GM12872 (cell line): ENCODE measurements around the gene KCNIP4.

Experiments
- TF ChIP-seq, protein P1 (sequence below): IDR thresholded peaks from 3 replicates; pipeline ENCODE4 v1.5.1; 2011; ENCODE audit warnings: low read depth, mild to moderate bottlenecking, low read length, moderate library complexity; ENCODE audit not compliant: insufficient read depth

KCNIP4 gene

DNA sequence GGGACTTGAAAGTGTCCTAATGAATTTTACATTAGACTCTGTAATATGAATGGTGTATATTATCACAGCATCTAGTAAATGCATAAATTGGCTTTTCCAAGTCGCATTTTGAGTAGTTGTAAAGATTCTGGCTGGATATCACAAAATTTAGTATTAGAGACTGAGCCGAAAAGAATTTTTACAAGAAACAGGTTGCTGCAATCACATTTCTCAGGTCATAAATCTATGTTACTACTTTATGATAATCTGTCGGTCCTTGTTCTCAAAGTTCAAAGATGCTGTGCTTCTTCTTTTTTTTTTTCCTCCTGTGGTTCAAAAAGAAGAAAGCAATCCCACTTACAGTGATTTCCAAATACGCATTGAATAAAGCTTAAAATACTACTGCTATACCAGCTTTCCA, 253.4 kb downstream of the KCNIP4 start:
- TF ChIP-seq, protein P1, sequence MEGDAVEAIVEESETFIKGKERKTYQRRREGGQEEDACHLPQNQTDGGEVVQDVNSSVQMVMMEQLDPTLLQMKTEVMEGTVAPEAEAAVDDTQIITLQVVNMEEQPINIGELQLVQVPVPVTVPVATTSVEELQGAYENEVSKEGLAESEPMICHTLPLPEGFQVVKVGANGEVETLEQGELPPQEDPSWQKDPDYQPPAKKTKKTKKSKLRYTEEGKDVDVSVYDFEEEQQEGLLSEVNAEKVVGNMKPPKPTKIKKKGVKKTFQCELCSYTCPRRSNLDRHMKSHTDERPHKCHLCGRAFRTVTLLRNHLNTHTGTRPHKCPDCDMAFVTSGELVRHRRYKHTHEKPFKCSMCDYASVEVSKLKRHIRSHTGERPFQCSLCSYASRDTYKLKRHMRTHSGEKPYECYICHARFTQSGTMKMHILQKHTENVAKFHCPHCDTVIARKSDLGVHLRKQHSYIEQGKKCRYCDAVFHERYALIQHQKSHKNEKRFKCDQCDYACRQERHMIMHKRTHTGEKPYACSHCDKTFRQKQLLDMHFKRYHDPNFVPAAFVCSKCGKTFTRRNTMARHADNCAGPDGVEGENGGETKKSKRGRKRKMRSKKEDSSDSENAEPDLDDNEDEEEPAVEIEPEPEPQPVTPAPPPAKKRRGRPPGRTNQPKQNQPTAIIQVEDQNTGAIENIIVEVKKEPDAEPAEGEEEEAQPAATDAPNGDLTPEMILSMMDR, result no peak

DNA sequence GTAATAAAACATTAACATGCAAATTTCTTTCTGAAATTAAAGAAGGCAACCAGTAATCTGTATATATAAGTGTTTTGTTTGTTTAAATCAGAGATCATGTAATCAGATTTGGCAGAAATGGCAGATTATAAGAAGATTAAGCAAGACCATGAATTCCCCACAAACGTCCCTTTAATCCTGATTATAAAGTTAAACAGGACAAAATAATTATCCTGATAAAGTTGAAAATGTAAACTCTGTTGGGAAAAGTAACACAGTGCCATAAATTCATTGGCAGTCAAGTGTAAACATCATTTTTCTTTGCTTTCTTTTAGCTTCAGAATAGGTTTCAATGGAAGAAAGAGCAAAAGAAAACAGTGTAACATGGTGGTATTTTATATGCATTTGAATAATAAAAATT, 256.3 kb downstream of the KCNIP4 start:
- TF ChIP-seq, protein P1, result no peak

DNA sequence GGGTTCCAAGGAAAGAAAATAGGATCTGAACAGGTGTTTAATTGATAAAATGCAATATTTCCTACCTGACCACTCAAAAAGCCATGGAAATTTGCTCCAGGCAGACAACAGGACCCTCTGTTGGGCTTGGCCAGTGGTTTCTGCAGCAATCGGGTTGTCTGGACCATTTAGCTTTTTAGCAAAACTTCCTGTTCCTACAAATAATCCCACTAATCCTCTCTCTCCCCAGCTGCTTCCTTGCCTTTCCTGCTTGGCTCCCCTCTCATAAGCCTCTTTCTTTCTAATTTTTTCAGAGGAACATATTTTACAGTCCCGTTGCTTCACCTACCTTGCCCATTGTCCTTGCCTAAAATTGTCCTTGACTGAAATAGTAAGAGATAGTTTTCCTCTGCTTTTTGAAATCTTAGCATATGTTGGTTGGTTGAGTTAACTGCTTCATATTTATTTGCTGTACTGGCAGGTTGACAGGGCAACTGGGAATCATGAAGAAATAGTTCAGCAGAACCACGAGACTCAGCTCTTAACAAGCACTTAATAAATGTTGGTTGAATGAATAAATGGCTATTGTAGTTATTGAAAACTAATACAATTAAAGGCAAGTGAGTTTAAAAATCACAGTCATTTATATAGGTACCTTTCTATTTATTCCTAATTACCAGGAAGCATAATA, 259.8 kb downstream of the KCNIP4 start:
- TF ChIP-seq, protein P1, result no peak

DNA sequence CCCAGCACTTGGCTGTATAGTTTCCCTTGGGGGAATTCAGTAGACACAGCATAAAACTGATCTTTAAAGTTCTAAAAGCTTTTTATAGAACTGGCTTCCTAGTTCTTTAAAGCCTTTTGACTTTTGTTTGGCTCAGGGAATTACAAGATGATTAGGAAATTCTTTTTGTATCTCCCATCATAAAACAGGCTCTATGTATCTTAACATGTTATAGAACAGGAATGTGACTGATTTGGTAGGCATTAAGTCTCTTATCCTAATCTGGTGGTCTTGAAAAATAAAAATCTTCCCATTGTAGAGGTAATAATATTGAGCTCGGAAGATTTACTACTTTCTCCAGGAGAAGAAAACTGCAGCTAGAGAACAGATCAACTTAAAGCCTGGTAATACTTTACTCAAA, 262.7 kb downstream of the KCNIP4 start:
- TF ChIP-seq, protein P1, result no peak

DNA sequence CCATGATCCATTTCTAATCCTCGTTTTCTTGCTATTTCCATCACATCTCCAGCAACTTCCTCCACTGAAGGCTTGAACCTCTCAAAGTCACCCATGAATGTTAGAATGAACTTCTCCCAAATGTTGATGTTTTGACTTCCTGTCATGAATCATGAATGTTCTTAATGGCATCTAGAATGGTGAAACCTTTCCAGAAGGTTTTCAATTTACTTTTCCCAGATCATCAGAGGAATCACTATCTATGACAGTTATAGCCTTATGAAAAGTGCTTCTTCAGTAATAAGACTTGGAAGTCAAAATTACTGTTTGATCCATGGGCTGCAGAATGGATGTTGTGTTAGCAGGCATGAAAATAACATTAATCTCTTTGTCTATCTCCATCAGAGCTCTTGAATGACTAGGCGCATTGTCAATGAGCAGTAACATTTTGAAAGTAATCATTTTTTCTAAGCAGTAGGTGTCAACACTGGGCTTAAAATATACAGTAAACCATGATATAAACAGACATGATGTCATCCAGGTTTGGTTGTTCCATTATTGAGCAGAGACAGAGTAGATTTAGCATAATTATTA, 268.2 kb downstream of the KCNIP4 start:
- TF ChIP-seq, protein P1, result no peak

DNA sequence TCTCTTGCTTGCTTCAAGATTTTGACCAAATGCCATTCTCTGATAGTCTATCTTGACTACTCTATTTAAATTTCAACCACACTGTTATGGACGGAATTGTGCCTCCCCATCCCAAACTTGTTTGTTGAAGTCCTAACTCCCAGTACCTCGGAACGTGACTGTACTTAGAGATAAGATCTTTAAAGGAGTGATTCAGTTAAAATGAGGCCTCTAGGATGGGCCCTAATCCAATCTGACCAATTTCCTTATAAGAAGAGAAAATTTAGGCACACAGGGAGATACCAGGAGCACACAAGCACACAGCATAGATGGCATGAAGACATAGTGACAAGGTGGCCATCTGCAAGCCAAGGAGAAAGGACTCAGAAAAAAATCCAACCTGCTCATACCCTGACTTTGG, 269.9 kb downstream of the KCNIP4 start:
- TF ChIP-seq, protein P1, result no peak

DNA sequence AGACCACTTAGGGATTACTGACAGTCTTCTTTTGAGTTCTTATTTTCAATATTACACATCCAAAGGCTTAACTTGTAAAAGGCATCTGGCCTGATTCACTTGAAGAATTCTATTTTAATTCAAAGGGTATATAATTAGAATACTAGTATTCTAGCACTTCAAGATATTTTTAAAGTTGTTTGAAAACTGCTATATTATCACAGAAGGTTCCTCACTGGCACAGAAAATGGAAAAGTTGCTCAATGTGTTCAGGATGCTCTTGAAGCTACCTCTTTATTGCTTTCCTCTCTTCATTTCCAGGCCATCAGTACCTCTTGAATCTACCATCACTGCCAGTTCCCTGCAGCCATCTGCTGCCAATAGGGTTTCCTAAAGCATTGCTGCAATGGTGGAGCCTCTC, 271.4 kb downstream of the KCNIP4 start:
- TF ChIP-seq, protein P1, result no peak
